ENCODE measurements around the gene ATAD5. TPM values are rescaled to one million over a fixed set of nuclear protein-coding genes. Genes with fewer than 3 reads are reported as not detected.

ATAD5 gene, protein sequence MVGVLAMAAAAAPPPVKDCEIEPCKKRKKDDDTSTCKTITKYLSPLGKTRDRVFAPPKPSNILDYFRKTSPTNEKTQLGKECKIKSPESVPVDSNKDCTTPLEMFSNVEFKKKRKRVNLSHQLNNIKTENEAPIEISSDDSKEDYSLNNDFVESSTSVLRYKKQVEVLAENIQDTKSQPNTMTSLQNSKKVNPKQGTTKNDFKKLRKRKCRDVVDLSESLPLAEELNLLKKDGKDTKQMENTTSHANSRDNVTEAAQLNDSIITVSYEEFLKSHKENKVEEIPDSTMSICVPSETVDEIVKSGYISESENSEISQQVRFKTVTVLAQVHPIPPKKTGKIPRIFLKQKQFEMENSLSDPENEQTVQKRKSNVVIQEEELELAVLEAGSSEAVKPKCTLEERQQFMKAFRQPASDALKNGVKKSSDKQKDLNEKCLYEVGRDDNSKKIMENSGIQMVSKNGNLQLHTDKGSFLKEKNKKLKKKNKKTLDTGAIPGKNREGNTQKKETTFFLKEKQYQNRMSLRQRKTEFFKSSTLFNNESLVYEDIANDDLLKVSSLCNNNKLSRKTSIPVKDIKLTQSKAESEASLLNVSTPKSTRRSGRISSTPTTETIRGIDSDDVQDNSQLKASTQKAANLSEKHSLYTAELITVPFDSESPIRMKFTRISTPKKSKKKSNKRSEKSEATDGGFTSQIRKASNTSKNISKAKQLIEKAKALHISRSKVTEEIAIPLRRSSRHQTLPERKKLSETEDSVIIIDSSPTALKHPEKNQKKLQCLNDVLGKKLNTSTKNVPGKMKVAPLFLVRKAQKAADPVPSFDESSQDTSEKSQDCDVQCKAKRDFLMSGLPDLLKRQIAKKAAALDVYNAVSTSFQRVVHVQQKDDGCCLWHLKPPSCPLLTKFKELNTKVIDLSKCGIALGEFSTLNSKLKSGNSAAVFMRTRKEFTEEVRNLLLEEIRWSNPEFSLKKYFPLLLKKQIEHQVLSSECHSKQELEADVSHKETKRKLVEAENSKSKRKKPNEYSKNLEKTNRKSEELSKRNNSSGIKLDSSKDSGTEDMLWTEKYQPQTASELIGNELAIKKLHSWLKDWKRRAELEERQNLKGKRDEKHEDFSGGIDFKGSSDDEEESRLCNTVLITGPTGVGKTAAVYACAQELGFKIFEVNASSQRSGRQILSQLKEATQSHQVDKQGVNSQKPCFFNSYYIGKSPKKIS (N-terminal part only)
- total RNA-seq (2012; rRNA removed): 3.0 and 3.5 TPM in 2 replicates

DNA sequence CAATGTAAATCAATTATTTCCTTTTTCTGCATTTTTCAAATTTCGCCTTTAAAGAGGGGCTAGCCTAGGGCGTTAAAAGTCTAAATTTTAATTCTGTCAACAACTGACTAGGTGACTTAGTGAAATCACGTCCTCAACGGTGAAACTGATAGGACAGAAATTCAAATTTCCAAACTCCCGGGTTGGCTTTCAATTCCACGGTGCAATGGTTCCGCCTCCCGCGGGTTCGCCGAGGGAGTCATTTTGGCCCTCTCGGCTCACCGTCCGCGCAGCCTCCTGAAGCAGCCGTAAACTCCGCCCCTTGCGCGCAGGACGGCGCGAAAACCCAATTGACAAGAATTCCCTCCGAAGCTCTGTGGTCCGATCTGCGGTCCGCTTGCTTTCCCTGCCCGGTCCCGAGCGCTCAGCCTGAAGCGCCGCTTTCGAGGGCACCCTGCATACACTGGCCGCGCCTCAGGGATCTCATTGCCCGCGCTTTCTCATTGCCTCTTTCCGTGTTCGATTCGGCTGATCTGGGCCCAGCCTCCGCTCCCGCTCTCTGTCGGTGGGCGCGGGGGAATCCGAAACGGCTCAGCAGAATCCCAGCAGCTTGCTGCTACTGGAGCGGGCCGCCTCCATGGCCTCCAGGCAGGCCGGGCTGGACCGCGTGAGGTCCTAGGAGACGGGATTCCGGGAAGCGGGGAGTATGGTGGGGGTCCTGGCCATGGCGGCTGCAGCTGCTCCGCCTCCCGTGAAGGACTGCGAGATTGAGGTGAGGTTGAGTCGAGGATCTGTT lies at the start of gene ATAD5:
Gene ATAD5 (plus strand): TSS at position 304 of the 775 bp plus-strand sequence. CDS start 382 bp downstream, at position 686.
- H3K27me3 ChIP-seq (ENCODE audit: control insufficient read depth, insufficient read depth, low read length): no peaks in the 10 kb centered on the region
- H3K36me3 ChIP-seq (ENCODE audit: insufficient read depth, low read length): peaks cover 3% of the 10 kb centered on the region
- H3K4me3 ChIP-seq (ENCODE audit: low read length): peak within 1 kb of the TSS; percentile 75

GRCh38 chr17:30782206-30782605 lies 49.6 kb upstream of the ATAD5 start:
- H3K4me1 ChIP-seq (ENCODE audit: control insufficient read depth, insufficient read depth, low read length): no peaks in the 10 kb centered on the region
- no peaks in the 10 kb centered on the region for H3K27me3 ChIP-seq (ENCODE audit: control insufficient read depth, insufficient read depth, low read length)
- H3K4me3 ChIP-seq (ENCODE audit: low read length): no peak overlapping the region
- H3K4me2 ChIP-seq (ENCODE audit: low read length): no peak overlapping the region
- H3K36me3 ChIP-seq (ENCODE audit: insufficient read depth, low read length): peaks cover 26% of the 10 kb centered on the region
- no peaks in the 10 kb centered on the region for H3K9me3 ChIP-seq (replicated peaks; ENCODE audit: low read length)
- no peak overlapping the region for H3K9ac ChIP-seq (ENCODE audit: low read depth, low read length)

More for the DNA sequence above, at the start of gene ATAD5:
- peak within 1 kb of the TSS; percentile 89 for H3K4me2 ChIP-seq (ENCODE audit: low read length)
- peak within 1 kb of the TSS; percentile 90 for H3K9ac ChIP-seq (ENCODE audit: low read depth, low read length)
- H3K4me1 ChIP-seq (ENCODE audit: control insufficient read depth, insufficient read depth, low read length): peaks cover 16% of the 10 kb centered on the region
- no peaks in the 10 kb centered on the region for H3K9me3 ChIP-seq (replicated peaks; ENCODE audit: low read length)

DNA sequence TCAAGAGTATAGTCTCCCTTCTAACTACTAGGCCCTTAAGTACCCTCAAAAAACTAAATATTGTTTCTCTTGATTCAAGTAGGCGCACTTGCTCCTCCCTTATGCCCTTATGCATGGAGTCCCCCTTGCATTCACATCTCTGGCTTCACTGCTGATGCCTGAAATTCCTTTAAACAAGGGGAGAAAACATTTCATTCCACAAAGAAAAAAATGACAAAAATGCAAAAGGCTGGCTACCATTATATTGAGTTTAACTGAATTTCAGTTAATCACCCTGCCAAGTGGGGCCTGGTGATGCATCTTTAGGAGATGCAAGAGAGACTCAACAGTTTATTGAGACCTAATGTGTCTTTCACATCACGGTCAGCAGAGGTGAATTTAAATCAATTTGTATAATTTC lies 42.8 kb upstream of the ATAD5 start:
- H3K4me1 ChIP-seq (ENCODE audit: control insufficient read depth, insufficient read depth, low read length): no peaks in the 10 kb centered on the region
- H3K4me2 ChIP-seq (ENCODE audit: low read length): no peak overlapping the region
- no peak overlapping the region for H3K9ac ChIP-seq (ENCODE audit: low read depth, low read length)
- no peaks in the 10 kb centered on the region for H3K9me3 ChIP-seq (replicated peaks; ENCODE audit: low read length)
- no peak overlapping the region for H3K4me3 ChIP-seq (ENCODE audit: low read length)
- H3K27me3 ChIP-seq (ENCODE audit: control insufficient read depth, insufficient read depth, low read length): no peaks in the 10 kb centered on the region
- H3K36me3 ChIP-seq (ENCODE audit: insufficient read depth, low read length): peaks cover 40% of the 10 kb centered on the region

DNA sequence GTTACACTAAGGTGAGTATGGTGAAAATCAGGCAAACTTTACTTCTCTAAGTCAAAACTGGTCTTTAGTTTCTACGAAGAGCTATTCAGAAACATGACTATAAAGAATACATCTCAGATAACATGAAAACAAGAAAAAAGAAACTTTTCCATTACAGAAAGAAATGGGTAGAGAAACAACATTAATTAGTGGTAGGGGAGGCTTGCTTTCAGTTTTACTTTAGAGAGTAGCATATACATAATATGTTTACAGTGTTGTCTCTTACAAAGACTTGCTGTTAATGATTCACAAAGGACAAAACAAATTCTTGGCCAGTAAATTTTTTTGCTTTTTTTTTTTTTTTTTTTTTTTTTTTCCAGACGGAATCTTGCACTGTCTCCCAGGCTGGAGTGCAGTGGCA lies 41.5 kb upstream of the ATAD5 start:
- Histone ChIP-seq H3K4me3 (ENCODE audit: low read length) (no peak overlapping the region), H3K9ac (ENCODE audit: low read depth, low read length) (no peak overlapping the region), H3K36me3 (ENCODE audit: insufficient read depth, low read length) (peaks cover 42% of the 10 kb centered on the region), H3K9me3 (replicated peaks; ENCODE audit: low read length) (no peaks in the 10 kb centered on the region), H3K4me1 (ENCODE audit: control insufficient read depth, insufficient read depth, low read length) (no peaks in the 10 kb centered on the region), H3K4me2 (ENCODE audit: low read length) (no peak overlapping the region), H3K27me3 (ENCODE audit: control insufficient read depth, insufficient read depth, low read length) (no peaks in the 10 kb centered on the region)

DNA sequence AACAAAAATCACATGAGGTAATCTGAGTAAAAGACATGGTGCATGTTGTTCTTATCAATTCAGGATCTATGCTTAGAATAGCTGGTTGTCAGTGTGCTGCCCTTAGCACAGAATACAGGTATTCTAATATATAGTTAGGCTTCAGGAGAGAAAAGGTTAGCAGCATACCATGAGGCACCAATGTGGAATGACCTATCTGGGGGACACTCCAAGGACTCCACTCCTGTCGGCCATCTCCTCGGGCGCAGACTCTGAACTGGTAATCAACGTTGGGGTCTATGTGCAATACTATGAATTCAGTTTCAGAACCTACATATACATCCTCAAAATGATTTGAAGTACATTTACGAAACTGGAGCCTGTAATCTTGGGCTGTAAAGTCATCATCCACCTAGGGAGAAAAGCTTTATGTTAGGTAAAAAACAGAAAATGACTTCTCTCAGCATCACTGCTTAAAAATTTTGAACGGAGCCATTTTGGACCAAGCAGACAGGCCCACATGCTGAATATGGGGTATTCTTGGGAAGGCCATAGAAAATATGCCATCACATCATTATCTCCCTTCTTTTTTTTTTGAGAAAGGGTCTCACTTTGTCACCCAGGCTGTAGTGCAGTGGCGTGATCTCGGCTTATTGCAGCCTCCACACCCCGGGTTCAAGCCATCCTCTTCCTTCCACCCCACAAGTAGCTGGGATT lies 38.3 kb upstream of the ATAD5 start:
- no peak overlapping the region for H3K9ac ChIP-seq (ENCODE audit: low read depth, low read length)
- no peak overlapping the region for H3K4me2 ChIP-seq (ENCODE audit: low read length)
- no peak overlapping the region for H3K4me3 ChIP-seq (ENCODE audit: low read length)
- H3K4me1 ChIP-seq (ENCODE audit: control insufficient read depth, insufficient read depth, low read length): no peaks in the 10 kb centered on the region
- no peaks in the 10 kb centered on the region for H3K9me3 ChIP-seq (replicated peaks; ENCODE audit: low read length)
- peaks cover 42% of the 10 kb centered on the region for H3K36me3 ChIP-seq (ENCODE audit: insufficient read depth, low read length)
- no peaks in the 10 kb centered on the region for H3K27me3 ChIP-seq (ENCODE audit: control insufficient read depth, insufficient read depth, low read length)

- no peak overlapping the region for H3K4me2 ChIP-seq (ENCODE audit: low read length)
- no peaks in the 10 kb centered on the region for H3K27me3 ChIP-seq (ENCODE audit: control insufficient read depth, insufficient read depth, low read length)
- no peak overlapping the region for H3K4me3 ChIP-seq (ENCODE audit: low read length)
- H3K9me3 ChIP-seq (replicated peaks; ENCODE audit: low read length): no peaks in the 10 kb centered on the region
- no peaks in the 10 kb centered on the region for H3K4me1 ChIP-seq (ENCODE audit: control insufficient read depth, insufficient read depth, low read length)
- H3K36me3 ChIP-seq (ENCODE audit: insufficient read depth, low read length): peaks cover 42% of the 10 kb centered on the region
- no peak overlapping the region for H3K9ac ChIP-seq (ENCODE audit: low read depth, low read length)
Observed at GRCh38 chr17:30794372-30794771, 37.4 kb upstream of the ATAD5 start.

- Histone ChIP-seq H3K9me3 (replicated peaks; ENCODE audit: low read length) (no peaks in the 10 kb centered on the region), H3K27me3 (ENCODE audit: control insufficient read depth, insufficient read depth, low read length) (no peaks in the 10 kb centered on the region), H3K4me3 (ENCODE audit: low read length) (no peak overlapping the region), H3K9ac (ENCODE audit: low read depth, low read length) (no peak overlapping the region), H3K4me2 (ENCODE audit: low read length) (no peak overlapping the region), H3K4me1 (ENCODE audit: control insufficient read depth, insufficient read depth, low read length) (peaks cover 4% of the 10 kb centered on the region), H3K36me3 (ENCODE audit: insufficient read depth, low read length) (peaks cover 36% of the 10 kb centered on the region)
Observed at GRCh38 chr17:30796016-30796415, 35.8 kb upstream of the ATAD5 start.

DNA sequence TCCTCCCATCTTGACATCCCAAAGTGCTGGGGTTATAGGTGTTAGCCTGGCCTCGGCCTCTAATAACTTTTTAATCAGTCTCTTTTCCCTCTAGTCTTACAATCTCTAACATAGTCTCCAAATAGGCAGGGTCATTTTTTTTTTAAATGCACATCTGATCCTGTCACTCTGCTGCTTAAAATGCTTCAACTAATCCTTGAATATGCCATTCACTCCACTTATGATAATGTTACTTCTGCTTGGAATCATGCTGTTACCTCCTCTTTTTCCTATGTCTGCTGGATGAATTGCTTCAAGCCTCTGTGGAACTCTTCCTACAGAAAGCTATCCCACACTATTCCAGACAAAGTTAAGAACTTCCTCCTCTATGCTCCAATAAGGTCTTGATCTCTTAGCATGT lies 30.1 kb upstream of the ATAD5 start:
- Histone ChIP-seq H3K36me3 (ENCODE audit: insufficient read depth, low read length) (peaks cover 23% of the 10 kb centered on the region), H3K9ac (ENCODE audit: low read depth, low read length) (no peak overlapping the region), H3K4me3 (ENCODE audit: low read length) (no peak overlapping the region), H3K27me3 (ENCODE audit: control insufficient read depth, insufficient read depth, low read length) (no peaks in the 10 kb centered on the region), H3K4me2 (ENCODE audit: low read length) (no peak overlapping the region), H3K4me1 (ENCODE audit: control insufficient read depth, insufficient read depth, low read length) (peaks cover 4% of the 10 kb centered on the region), H3K9me3 (replicated peaks; ENCODE audit: low read length) (no peaks in the 10 kb centered on the region)

- no peaks in the 10 kb centered on the region for H3K9me3 ChIP-seq (replicated peaks; ENCODE audit: low read length)
- no peak overlapping the region for H3K9ac ChIP-seq (ENCODE audit: low read depth, low read length)
- H3K4me2 ChIP-seq (ENCODE audit: low read length): no peak overlapping the region
- H3K4me3 ChIP-seq (ENCODE audit: low read length): no peak overlapping the region
- H3K36me3 ChIP-seq (ENCODE audit: insufficient read depth, low read length): peaks cover 19% of the 10 kb centered on the region
- H3K4me1 ChIP-seq (ENCODE audit: control insufficient read depth, insufficient read depth, low read length): no peaks in the 10 kb centered on the region
- no peaks in the 10 kb centered on the region for H3K27me3 ChIP-seq (ENCODE audit: control insufficient read depth, insufficient read depth, low read length)
Observed at GRCh38 chr17:30805944-30806456, 25.8 kb upstream of the ATAD5 start.

DNA sequence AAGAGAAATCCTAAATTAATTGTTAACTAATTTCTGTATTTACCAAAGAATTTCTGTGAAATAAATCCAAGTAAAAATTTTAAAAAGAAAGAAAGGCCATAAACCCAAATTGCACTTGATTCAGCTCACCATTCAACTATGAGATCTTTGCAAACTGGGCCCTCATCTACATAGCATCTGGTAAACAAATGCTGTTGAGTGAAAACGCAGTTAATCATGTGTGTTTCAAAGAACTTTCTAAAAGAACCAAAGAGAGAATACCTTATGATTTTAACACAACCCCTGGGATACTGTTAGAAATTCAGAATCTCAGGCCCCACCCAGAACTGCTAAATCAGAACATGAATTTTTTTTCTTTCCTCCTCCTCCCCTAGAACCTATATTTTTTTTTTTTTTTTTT lies 23.9 kb upstream of the ATAD5 start:
- Histone ChIP-seq H3K27me3 (ENCODE audit: control insufficient read depth, insufficient read depth, low read length) (no peaks in the 10 kb centered on the region), H3K9me3 (replicated peaks; ENCODE audit: low read length) (no peaks in the 10 kb centered on the region), H3K9ac (ENCODE audit: low read depth, low read length) (no peak overlapping the region), H3K4me3 (ENCODE audit: low read length) (no peak overlapping the region), H3K4me1 (ENCODE audit: control insufficient read depth, insufficient read depth, low read length) (peaks cover 9% of the 10 kb centered on the region), H3K36me3 (ENCODE audit: insufficient read depth, low read length) (peaks cover 10% of the 10 kb centered on the region), H3K4me2 (ENCODE audit: low read length) (no peak overlapping the region)

All from skeletal muscle satellite cell (primary cell).